H9 (cell line): ENCODE data around the gene SECISBP2. TPM values are rescaled to one million over a fixed set of nuclear protein-coding genes. Genes with fewer than 3 reads are reported as not detected.

Experiments
- DNase-seq: peaks from one replicate; pipeline ENCODE4 v3.0.0-alpha.2; 2017
- H2AFZ ChIP-seq: one replicate; pipeline ENCODE4 v1.6.1; 2013; ENCODE audit warnings: mild to moderate bottlenecking, low read length, control low read depth, moderate library complexity
- H2AK5ac ChIP-seq: 2 replicates; pipeline ENCODE4 v1.6.1; 2013; ENCODE audit warnings: low read length, control low read depth, mixed read lengths; ENCODE audit not compliant: insufficient read length
- H2BK120ac ChIP-seq: one replicate; pipeline ENCODE4 v1.6.1; 2013; ENCODE audit warnings: low read depth, mild to moderate bottlenecking, low read length, control low read depth, inconsistent platforms; ENCODE audit not compliant: poor library complexity, severe bottlenecking
- H2BK12ac ChIP-seq: 2 replicates; pipeline ENCODE4 v1.6.1; 2013; ENCODE audit warnings: low read length, control low read depth, mixed read lengths, low read depth; ENCODE audit not compliant: insufficient read length
- H2BK15ac ChIP-seq: 2 replicates; pipeline ENCODE4 v1.6.1; 2013; ENCODE audit warnings: low read depth, low read length, control low read depth
- H2BK20ac ChIP-seq: one replicate; pipeline ENCODE4 v1.6.1; 2013; ENCODE audit warnings: low read depth, mild to moderate bottlenecking, low read length, control low read depth, inconsistent platforms; ENCODE audit not compliant: poor library complexity, severe bottlenecking
- H2BK5ac ChIP-seq: 2 replicates; pipeline ENCODE4 v1.6.1; 2013; ENCODE audit warnings: low read length, control low read depth, mixed read lengths; ENCODE audit not compliant: insufficient read length
- H3K14ac ChIP-seq: 2 replicates; pipeline ENCODE4 v1.6.1; 2013; ENCODE audit warnings: low read length, control low read depth; ENCODE audit not compliant: insufficient read depth
- H3K18ac ChIP-seq: 2 replicates; pipeline ENCODE4 v1.6.1; 2013; ENCODE audit warnings: low read depth, mild to moderate bottlenecking, mixed read lengths, low read length, control low read depth; ENCODE audit not compliant: insufficient read length
- H3K23ac ChIP-seq: 2 replicates; pipeline ENCODE4 v1.6.1; 2013; ENCODE audit warnings: low read length, control low read depth, mixed read lengths, low read depth; ENCODE audit not compliant: insufficient read length
- H3K23me2 ChIP-seq: 2 replicates; pipeline ENCODE4 v1.6.1; 2013; ENCODE audit warnings: low read depth, mild to moderate bottlenecking, mixed read lengths, low read length, control low read depth; ENCODE audit not compliant: insufficient read length, poor library complexity, severe bottlenecking
- H3K27ac ChIP-seq: 2 replicates; pipeline ENCODE4 v1.5.1; 2013; ENCODE audit warnings: low read length, control low read depth, mixed read lengths, low read depth; ENCODE audit not compliant: insufficient read length
- H3K27me3 ChIP-seq: 2 replicates; pipeline ENCODE4 v1.6.1; 2013; ENCODE audit warnings: low read length, control low read depth, inconsistent platforms; ENCODE audit not compliant: insufficient read depth
- H3K4ac ChIP-seq: 2 replicates; pipeline ENCODE4 v1.6.1; 2013; ENCODE audit warnings: low read depth, mild to moderate bottlenecking, control low read depth, inconsistent platforms, low read length, moderate library complexity
- H3K4me1 ChIP-seq: 2 replicates; pipeline ENCODE4 v1.6.1; 2013; ENCODE audit warnings: low read length, control low read depth, inconsistent platforms; ENCODE audit not compliant: insufficient read depth
- H3K4me2 ChIP-seq: 2 replicates; pipeline ENCODE4 v1.6.1; 2013; ENCODE audit warnings: low read length, control low read depth, mixed read lengths; ENCODE audit not compliant: insufficient read length, insufficient read depth
- H3K56ac ChIP-seq: 2 replicates; pipeline ENCODE4 v1.6.1; 2013; ENCODE audit warnings: low read depth, mild to moderate bottlenecking, mixed read lengths, low read length, control low read depth; ENCODE audit not compliant: insufficient read length
- H3K79me1 ChIP-seq: 2 replicates; pipeline ENCODE4 v1.6.1; 2013; ENCODE audit warnings: low read depth, mild to moderate bottlenecking, moderate library complexity, low read length, control low read depth, inconsistent platforms; ENCODE audit not compliant: insufficient read depth, poor library complexity, severe bottlenecking
- H3K79me2 ChIP-seq: 2 replicates; pipeline ENCODE4 v1.6.1; 2013; ENCODE audit warnings: low read length, control low read depth, inconsistent platforms; ENCODE audit not compliant: insufficient read depth
- H3K9ac ChIP-seq: 2 replicates; pipeline ENCODE4 v1.6.1; 2013; ENCODE audit warnings: low read length, control low read depth, mixed read lengths; ENCODE audit not compliant: insufficient read length; ENCODE audit errors: extremely low read depth
- H3K9me3 ChIP-seq: one replicate; pipeline ENCODE4 v1.6.1; 2013; ENCODE audit warnings: low read depth, low read length, inconsistent platforms; ENCODE audit not compliant: control insufficient read depth
- H3T11ph ChIP-seq: one replicate; pipeline ENCODE4 v1.6.1; 2013; ENCODE audit warnings: mild to moderate bottlenecking, low read length, control low read depth, inconsistent platforms
- H4K20me1 ChIP-seq: one replicate; pipeline ENCODE4 v1.6.1; 2013; ENCODE audit not compliant: control insufficient read depth, insufficient read length, insufficient read depth
- H4K5ac ChIP-seq: 2 replicates; pipeline ENCODE4 v1.6.1; 2013; ENCODE audit warnings: low read depth, mild to moderate bottlenecking, mixed read lengths, low read length, control low read depth; ENCODE audit not compliant: insufficient read length
- H4K8ac ChIP-seq: replicated peaks from 2 replicates; pipeline ENCODE4 v1.6.1; 2013; ENCODE audit warnings: low read length, control low read depth, mixed read lengths, low read depth; ENCODE audit not compliant: insufficient read length
- H4K91ac ChIP-seq: 2 replicates; pipeline ENCODE4 v1.6.1; 2013; ENCODE audit warnings: low read depth, mild to moderate bottlenecking, moderate library complexity, mixed read lengths, low read length, control low read depth; ENCODE audit not compliant: insufficient read length
- H3K27ac Mint-ChIP-seq, 3 experiments: 2 replicates in 2 of 3; 3 replicates in 1 of 3; pipeline ENCODE4 v1.8.0; 2020 to 2021; ENCODE audit warnings: mixed read lengths in 3 of 3, mild to moderate bottlenecking in 1 of 3, moderate library complexity in 1 of 3
- H3K27me3 Mint-ChIP-seq: 2 replicates; pipeline ENCODE4 v1.8.0; 2021; ENCODE audit warnings: low read depth, mild to moderate bottlenecking, moderate library complexity, mixed read lengths
- H3K36me3 Mint-ChIP-seq, 3 experiments: 2 replicates in 2 of 3; 3 replicates in 1 of 3; pipeline ENCODE4 v1.8.0; 2020 to 2021; ENCODE audit warnings: low read depth in 3 of 3, mixed read lengths in 3 of 3; ENCODE audit not compliant: insufficient read depth in 1 of 3
- H3K4me1 Mint-ChIP-seq, 2 experiments: 2 replicates each; pipeline ENCODE4 v1.8.0; 2020; ENCODE audit warnings: mixed read lengths in 2 of 2
- H3K4me3 Mint-ChIP-seq, 2 experiments: 2 replicates in 1 of 2; 3 replicates in 1 of 2; pipeline ENCODE4 v1.8.0; 2020 to 2021; ENCODE audit warnings: mild to moderate bottlenecking in 2 of 2, mixed read lengths in 2 of 2, moderate library complexity in 1 of 2
- H3K9me3 Mint-ChIP-seq, 2 experiments: 2 replicates in 1 of 2; 3 replicates in 1 of 2; pipeline ENCODE4 v1.8.0; 2020; ENCODE audit warnings: mild to moderate bottlenecking in 2 of 2, mixed read lengths in 2 of 2, moderate library complexity in 1 of 2
- CTCF ChIP-seq: fragments of 200-600 bp; sonication (generic); conservative IDR thresholded peaks from 3 replicates; pipeline ENCODE4 v1.8.0; 2021; ENCODE audit warnings: antibody characterized with exemption, mild to moderate bottlenecking
- WGBS: extraction: QIAGEN DNeasy Blood & Tissue Kit; methylation state at CpG from one replicate; pipeline ENCODE4 v1.1.7; 2013; ENCODE audit warnings: missing lambda C conversion rate, low lambda C conversion rate, mixed read lengths; ENCODE audit not compliant: insufficient read length; ENCODE audit errors: extremely low coverage; 5-methylcytosine and 5-hydroxymethylcytosine counted together
- total RNA-seq: library from RNA; stranded (reverse); gene quantifications from 2 replicates; pipeline ENCODE4 v1.2.1, GENCODE V29; 2021

SECISBP2 gene
- total RNA-seq, 1 experiment from 2014 or later, result 62.7 TPM

- Histone ChIP-seq H2BK5ac (no peak overlapping the region), H3K23me2 (no peaks in the 10 kb centered on the region), H3K23ac (no peak overlapping the region), H3K27ac (no peak overlapping the region), H3K14ac (no peak overlapping the region), H4K8ac (no peak overlapping the region), H3K27me3 (no peaks in the 10 kb centered on the region), H3K9me3 (no peaks in the 10 kb centered on the region), H3K4ac (no peak overlapping the region), H3K18ac (no peak overlapping the region), H2AK5ac (no peak overlapping the region), H2BK12ac (no peak overlapping the region), H3K56ac (no peak overlapping the region), H3K4me1 (no peaks in the 10 kb centered on the region), H2BK20ac (no peak overlapping the region), H2AFZ (no peak overlapping the region), H2BK120ac (no peak overlapping the region), H3K4me2 (no peak overlapping the region), H4K5ac (no peak overlapping the region), H3K79me2 (no peaks in the 10 kb centered on the region), H4K91ac (no peak overlapping the region), H3K9ac (no peak overlapping the region), H3K79me1 (no peaks in the 10 kb centered on the region), H3T11ph (no peak overlapping the region), H4K20me1 (no peaks in the 10 kb centered on the region), H2BK15ac (no peak overlapping the region)
- peaks cover 12 to 52% (median 47%) of the 10 kb centered on the region in 3 experiments; a peak in 6 of 7 replicates for H3K36me3 Mint-ChIP-seq
- no peaks in the 10 kb centered on the region for H3K27me3 Mint-ChIP-seq
- TF ChIP-seq CTCF, result no peak
- peaks cover 3 to 5% of the 10 kb centered on the region in 2 experiments; a peak in 2 of 4 replicates for H3K4me1 Mint-ChIP-seq
- no peak for DNase-seq
- H3K4me3 Mint-ChIP-seq, result no peak overlapping the region
- WGBS, result no CpG with 5 or more reads among the region's 12 CpGs
- peak overlapping the region; percentile 35 to 49 (median 36); a peak in 2 of 7 replicates for H3K27ac Mint-ChIP-seq
- H3K9me3 Mint-ChIP-seq, result no peaks in the 10 kb centered on the region
Observed at GRCh38 chr9:89377411-89377810, 59.1 kb downstream of the SECISBP2 start.
